ENCODE results near the gene GJA4.

GRCh38 chr1:34786521-34787325 is 6.1 kb upstream of the GJA4 start:
- no peak for TF ChIP-seq MYC (IDR thresholded peaks at IDR 0.05; ENCODE audit: low read depth, low read length)
- peak; percentile 87 for TF ChIP-seq CTCF (IDR thresholded peaks at IDR 0.05; ENCODE audit: low read depth, low read length)
- no peak for TF ChIP-seq POLR2A (IDR thresholded peaks at IDR 0.05; ENCODE audit: extremely low read depth, insufficient read length)
- no peak for TF ChIP-seq MAX (IDR thresholded peaks at IDR 0.05; ENCODE audit: low read depth, low read length)

Data from NB4 (cell line).